ENCODE measurements around the gene POGZ. TPM values are rescaled to one million over a fixed set of nuclear protein-coding genes. Genes with fewer than 3 reads are reported as not detected.

POGZ gene
- 9.5 and 13.5 TPM in 2 replicates for total RNA-seq (2014; rRNA removed; shearing (Covaris generic))

GRCh38 chr1:151459331-151460046 is at the start of gene POGZ:
Gene POGZ, minus strand, starts transcription at chr1:151459494. Its CDS starts 17,290 bp downstream, at chr1:151442204.
- DNase-seq (ENCODE audit: low read depth) = peak; percentile 97

DNA sequence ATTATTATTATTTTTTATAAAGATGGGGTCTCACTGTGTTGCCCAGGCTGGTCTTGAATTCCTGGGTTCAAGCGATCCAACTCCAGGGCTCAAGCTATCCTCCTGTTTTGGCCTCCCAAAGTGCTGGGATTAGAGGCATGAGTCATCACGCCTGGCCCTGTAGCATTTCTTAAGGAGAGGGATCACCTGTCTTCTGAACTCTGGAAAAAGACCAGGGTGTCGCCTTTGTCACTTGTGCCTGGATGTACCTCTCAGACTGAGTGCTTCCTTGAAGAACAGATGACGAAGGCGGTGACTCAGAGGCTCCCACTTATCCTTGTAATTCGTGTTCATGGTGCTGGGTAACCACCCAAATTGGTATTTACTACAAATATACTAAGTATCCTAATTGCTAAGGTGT is 49.5 kb upstream of the POGZ start:
- DNase-seq (ENCODE audit: low read depth) = peak; percentile 8

- no peak for DNase-seq (ENCODE audit: low read depth)
These were observed 45.5 kb upstream of the POGZ start for GRCh38 chr1:151504759-151505158.

- DNase-seq (ENCODE audit: low read depth) = no peak
These were observed 45.0 kb upstream of the POGZ start for GRCh38 chr1:151504252-151504651.

DNA sequence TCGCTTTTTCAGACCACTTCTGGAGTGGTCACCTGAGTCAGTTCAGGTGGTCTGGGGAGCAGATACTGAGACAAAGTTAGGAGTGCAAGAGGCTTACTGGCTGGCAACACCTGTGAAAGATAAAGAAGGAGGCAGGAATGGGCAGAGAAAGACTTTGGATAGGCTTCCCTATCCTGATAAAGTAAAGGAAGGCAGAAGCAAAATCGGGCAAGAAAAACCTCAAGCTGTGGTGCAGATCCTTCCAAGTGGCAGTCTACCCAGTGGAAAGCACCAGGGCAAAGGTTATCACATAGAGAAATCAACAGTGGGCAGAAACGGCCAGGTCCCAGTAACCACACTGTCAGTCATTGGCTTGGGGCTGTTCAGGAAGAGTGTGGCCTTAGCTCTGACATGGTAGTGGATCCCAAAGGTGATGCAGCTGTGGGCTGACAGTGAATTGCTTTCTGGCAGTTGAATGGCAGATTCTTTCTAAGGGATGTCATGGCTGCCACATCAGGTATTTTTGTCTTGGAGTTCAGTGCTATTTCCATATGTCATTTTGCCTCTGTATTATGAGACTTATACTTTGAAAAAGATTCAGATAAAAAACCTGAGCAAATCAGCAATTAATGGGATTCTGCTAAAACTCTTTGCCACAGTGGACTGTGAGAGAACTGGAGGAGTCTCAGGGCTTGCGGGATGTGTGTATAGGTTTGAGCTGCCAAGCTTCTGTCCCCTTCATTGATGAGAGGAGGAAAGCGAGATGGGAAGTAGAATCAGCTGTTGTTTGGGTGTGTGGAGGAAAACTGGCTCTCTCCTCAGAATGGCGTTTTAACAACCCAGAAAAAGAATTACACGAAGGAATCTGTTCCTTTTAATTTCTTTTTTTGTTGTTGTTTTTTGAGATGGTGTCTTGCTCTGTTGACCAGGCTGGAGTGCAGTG is 43.8 kb upstream of the POGZ start:
- peak; percentile 58 for DNase-seq (ENCODE audit: low read depth)

- no peak for DNase-seq (ENCODE audit: low read depth)
These were observed 42.9 kb upstream of the POGZ start for GRCh38 chr1:151502035-151502700.

GRCh38 chr1:151501474-151501873 is 42.2 kb upstream of the POGZ start:
- DNase-seq (ENCODE audit: low read depth) = no peak

GRCh38 chr1:151499930-151500329 is 40.6 kb upstream of the POGZ start:
- DNase-seq (ENCODE audit: low read depth) = no peak

DNA sequence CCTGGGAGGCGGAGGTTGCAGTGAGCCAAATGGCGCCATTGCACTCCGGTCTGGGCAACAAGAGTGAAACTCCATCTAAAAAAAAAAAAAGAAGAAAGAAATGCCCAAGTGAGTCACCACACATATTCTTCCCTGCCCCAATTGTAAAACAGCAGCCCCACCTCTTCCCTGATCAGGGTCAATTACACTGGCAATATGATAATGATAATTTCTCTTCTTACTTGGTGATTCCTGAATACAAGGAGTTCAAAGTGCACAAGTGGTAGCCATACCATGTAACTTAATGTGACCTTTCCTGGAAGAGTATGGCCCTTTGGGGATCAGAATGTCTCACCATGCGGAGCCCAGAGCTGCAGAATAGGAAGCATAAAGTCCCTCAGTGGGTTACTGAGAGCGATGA is 40.1 kb upstream of the POGZ start:
- no peak for DNase-seq (ENCODE audit: low read depth)

DNA sequence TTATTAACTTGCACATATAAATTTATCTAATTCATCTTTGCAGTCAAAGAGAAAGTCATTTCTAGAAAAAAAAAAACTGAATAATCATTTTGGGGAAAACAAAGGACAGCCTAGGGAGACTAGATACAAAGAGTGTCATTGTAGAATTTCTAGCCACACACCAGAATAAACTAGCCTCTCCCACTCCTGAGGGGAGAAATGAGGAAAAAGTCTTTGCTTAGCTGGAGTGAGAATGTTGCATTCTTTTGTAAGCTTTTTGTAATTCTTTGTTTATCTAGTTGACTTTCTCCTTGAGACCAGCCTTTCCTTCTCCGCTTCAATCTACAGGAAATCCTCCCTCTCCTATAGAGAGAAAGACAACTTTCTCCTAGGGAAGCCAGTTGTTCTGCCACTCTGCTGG is 36.0 kb upstream of the POGZ start:
- DNase-seq (ENCODE audit: low read depth) = no peak

- peak; percentile 81 for DNase-seq (ENCODE audit: low read depth)
These were observed 35.5 kb upstream of the POGZ start for GRCh38 chr1:151494741-151495281.

GRCh38 chr1:151493042-151493441 is 33.7 kb upstream of the POGZ start:
- no peak for DNase-seq (ENCODE audit: low read depth)

GRCh38 chr1:151492120-151492519 is 32.8 kb upstream of the POGZ start:
- DNase-seq (ENCODE audit: low read depth) = no peak

DNA sequence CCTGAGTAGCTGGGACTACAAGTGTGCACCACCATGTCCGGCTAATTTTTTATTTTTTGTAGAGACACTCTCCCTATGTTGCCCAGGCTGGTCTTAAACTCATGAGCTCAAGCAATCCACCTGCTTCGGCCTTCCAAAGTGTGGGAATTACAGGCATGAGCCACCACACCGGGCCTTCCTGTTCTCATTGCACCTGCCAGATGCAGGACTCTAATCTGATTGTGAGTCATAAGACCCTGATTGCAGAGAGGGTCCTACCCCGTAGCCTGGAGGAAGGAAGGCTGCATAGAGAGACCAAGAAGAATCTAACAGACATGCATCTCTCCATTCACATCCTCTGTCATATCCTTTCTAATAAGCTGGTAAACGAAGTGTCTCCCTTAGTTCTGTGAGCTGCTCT is 32.3 kb upstream of the POGZ start:
- no peak for DNase-seq (ENCODE audit: low read depth)

GRCh38 chr1:151486557-151486956 is 27.3 kb upstream of the POGZ start:
- DNase-seq (ENCODE audit: low read depth) = no peak

GRCh38 chr1:151485685-151486255 is 26.5 kb upstream of the POGZ start:
- no peak for DNase-seq (ENCODE audit: low read depth)

DNA sequence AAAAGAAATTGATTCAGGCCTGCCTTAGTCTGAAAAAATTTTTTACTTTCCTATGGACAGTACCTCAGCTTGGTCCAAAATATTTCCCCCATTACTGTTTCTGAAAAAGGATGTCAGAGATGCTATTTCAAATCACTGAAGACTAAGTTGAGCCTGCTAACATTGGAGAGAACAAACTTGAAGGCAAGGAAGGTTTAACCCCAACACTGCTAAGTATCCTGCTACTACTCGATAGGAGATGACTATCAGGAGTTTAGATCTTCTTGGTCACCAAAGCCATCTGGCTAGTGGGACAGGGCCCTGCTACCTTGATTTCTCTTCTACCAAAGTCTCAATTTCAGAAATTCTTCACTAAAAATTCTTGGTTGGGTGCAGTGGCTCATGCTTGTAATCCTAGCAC is 22.7 kb upstream of the POGZ start:
- DNase-seq (ENCODE audit: low read depth) = no peak

- peak; percentile 59 for DNase-seq (ENCODE audit: low read depth)
These were observed 20.2 kb upstream of the POGZ start for GRCh38 chr1:151479462-151479861.

- DNase-seq (ENCODE audit: low read depth) = no peak
These were observed 19.6 kb upstream of the POGZ start for GRCh38 chr1:151478923-151479322.

DNA sequence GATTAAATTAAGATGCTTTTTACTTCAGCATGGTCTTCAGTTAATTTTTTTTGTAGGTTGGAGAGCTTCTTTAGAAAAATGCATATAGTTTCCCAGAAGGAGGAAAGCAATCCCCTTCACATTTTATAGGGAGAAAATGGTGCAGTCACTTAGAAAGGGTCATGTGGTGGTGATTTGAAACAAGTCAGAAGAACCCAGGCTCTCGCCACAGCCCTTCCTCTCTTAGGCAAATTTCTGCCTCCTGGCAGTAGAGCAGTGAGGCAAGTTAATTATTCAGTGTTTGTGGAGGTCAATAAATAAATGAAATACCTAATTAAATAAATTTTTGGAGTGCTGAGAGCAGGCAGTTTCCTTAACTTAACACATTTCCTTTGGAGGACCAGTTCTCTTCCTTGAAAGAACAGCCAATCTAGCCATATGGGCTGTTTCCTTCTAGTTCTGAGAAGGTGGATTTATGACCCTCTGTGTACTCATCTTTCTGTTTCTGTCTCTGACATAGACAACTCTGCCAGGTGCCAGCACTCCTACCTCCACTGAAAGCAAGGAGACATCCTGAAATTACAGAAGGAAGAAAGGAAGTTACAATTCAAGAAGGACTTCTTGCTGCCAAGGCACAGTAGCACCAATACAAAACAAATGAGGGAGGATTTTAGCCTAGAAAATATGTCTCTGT is 19.0 kb upstream of the POGZ start:
- DNase-seq (ENCODE audit: low read depth) = no peak

DNA sequence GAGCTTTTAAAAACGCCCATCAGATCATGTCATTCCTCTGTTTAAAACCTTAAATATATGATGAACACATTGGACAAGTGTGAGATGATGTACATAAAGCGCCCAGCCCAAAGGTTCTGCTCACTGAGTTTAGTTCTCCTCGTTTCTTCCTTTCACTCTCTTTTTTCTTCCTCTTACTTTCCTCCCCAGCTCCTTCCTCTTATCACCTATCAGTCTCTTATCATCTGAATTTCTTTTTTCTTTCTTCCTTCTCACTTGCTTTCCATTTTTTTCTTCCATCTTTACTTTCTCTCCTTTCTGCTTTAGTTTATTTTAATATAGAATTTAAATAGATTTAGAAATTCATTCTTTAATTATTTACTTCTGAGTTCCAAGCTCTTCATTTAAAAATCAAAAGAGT is 17.8 kb upstream of the POGZ start:
- no peak for DNase-seq (ENCODE audit: low read depth)
